Nucleus accumbens (tissue), 56 donors: Measurements from ENCODE around the gene DLG5.
A peak's percentile ranks its signal among the peaks of the same experiment; 100 is the strongest.

Source experiments
- DNase-seq, 56 donors: peaks; one replicate each; lab custom pipeline; 2025; lab: John Stamatoyannopoulos, UW

The DLG5 gene

DNA sequence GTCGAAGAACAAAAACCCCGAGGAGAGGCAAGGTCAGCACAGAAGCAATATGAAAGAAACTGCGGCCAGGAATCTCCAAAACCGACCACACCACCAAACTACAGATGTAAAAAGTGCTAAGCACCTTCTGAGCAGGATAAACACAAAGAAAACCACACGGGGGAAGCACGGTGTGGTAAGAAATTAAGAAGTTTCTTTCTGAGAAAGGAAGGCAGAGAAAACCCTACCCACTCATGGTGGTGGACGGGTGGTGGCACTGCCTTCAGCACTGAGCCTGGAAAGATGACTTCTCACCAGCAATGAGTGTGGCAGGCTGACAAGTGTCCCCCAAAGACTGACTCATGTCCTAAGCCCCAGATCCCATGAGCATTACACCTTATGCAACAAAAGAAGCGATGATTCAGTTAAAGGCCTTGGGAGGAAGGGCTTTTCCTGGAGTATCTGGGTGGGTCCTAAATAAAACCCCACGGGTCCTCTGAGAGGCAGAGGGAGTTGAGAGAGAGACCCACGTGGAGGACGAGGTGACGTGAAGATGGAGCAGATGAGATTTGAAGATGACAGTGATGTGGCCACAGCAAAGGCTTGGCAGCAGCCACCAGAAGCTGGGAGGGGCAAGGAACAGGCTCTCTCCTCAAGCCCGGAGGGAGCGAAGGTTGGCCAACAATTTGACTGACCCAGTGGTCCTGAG is 124.9 kb downstream of the DLG5 start:
- DNase-seq, result no peak

GRCh38 chr10:77800738-77801266 is 125.8 kb downstream of the DLG5 start:
- no peak for DNase-seq

DNA sequence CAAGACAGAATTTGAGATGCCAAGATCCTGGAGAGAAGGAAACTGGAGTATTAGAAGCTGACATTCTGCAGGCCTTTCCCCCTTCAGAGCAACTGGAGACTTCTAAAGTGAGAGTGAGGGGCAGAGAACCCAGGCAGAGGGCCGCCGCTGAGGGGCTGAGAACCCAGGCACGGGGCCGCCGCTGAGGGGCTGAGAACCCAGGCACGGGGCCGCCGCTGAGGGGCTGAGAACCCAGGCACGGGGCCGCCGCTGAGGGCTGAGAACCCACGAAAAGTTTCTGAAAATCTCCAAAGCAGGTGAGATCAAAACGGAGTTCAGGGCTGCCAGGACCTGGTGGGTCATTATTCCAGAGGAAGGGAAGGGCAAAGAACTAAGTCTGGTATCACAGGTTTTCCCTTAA is 126.2 kb downstream of the DLG5 start:
- DNase-seq, result no peak

GRCh38 chr10:77799352-77799751 is 127.2 kb downstream of the DLG5 start:
- DNase-seq, result no peak

DNA sequence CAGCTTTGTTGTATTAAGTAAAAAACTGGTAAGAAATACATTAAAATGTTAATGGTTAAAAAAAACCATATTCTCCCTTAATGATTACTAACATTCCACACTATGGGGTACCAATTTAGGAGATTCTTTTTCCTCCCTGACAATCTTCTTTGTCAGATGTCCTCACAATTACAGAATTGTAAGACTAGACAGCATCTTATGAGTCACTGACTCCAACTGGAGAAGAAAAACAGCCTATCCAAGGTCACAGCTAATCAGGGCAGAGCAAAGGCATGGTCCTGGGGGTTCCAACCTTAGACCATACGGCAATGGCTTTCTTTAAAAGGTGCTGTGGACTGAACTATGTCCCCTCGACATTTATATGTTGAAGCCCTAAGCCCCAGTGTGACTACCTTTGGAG is 127.6 kb downstream of the DLG5 start:
- DNase-seq, result no peak

DNA sequence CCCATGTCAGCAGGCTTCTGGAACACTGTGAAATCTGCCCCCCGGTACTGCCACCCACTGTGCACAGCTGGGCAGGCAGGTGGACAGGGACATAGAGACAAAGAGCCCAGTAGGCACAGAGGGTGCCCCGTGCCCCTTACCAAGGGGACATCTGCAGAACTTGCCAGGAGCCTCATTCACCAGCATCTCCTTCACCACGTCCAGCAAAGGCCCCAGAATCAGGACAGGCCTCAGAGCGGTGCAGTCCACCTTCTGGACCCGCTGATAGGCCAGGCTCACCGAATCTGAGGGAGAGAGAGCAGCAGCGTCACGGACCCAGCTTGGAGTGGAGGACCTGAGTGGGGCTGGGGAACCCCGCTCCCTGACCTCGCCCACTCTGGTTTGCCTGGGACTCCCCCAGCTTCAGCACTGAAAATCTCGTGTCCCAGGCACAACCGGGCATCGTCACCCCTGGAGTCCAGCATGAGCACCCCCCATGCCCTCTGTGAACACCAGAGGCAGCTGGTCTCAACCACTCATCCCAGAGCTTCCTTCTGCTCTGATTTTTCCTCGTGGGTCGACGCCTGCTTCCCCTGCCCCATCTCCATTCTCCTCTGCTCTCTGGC is 130.1 kb downstream of the DLG5 start:
- no peak for DNase-seq

- no peak for DNase-seq
These were observed 131.0 kb downstream of the DLG5 start for GRCh38 chr10:77795426-77796055.

GRCh38 chr10:77794256-77795142 is 132.1 kb downstream of the DLG5 start:
- no peak for DNase-seq

DNA sequence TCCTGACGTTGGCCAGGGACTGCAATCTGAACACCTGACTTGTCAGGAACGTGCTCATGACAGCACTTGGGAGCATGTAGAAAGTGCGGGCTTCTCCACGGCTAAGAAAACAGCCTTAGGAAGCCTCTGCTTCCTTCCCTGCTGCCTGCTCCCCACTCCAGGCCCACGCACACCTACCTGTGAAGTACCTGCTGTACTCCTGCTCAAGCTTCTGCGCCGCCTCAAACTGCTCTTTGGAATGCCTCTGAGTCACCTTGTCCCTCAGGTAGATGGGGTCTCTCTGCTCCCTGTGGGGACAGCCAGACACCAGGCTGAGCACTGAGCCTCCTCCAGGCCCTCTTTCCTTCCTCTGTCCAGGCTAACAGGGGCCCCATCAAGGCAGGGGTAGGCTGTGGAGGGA is 132.7 kb downstream of the DLG5 start:
- DNase-seq, result peak in 14 of 56 donors; percentile 3 to 54 (median 18)

DNA sequence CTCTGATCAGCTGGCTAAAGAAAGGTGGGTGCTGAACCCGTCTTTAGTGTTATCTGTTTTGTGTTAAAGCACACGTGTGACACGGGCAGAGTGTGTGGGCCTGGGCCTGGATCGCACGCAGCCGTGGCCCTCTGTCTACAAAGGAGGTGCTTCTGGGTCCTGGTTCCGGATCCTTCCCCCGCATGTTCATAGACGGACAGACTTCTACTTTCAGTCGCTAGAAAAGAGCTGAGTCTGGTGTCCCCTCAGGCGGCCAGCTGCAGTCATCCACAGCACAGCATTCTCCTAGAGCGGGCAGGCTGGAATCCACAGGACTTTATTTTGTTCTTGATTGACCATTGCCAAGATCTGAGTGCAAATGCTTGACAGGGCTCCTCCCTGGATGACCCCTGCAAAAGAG is 134.4 kb downstream of the DLG5 start:
- DNase-seq, result no peak

DNA sequence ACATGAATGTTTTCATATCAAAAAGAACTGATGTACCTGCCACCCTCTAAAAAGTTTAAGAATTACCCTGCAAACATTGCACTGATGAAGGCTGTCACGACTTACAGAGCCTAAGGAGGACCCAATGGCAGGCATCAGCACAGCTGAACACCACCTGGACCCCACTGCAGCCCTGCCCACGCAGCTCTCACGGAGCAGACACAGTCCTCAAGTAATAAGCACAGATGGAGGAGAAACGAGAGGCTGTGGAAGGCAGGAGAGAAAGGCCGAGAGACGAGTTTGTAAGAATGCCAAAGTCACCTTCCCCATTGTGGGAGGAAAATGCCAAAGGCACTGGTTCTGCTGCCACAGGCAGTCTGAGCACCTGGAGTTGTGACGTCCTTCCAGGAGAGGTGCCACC is 135.0 kb downstream of the DLG5 start:
- DNase-seq, result no peak

- no peak for DNase-seq
These were observed 136.7 kb downstream of the DLG5 start for GRCh38 chr10:77789861-77790260.

DNA sequence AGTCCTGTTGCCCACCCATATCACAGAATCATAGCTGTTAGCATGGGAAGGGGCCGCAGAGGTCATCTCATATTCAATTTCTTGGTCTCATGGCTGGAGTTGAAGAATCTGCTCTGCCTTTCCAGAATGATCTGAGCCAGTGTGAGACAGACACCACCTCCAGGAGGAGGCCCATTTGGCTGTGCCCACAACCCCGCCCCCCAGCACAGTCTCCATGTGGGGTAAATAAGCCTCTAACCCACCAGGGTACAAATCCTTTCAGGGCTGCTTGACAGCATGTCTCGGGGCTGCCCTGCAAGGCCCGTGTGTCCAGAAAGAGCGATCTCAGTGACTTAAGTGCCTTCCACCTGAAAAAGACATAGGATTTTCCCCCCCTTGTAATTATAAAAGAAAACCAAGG is 137.5 kb downstream of the DLG5 start:
- no peak for DNase-seq

DNA sequence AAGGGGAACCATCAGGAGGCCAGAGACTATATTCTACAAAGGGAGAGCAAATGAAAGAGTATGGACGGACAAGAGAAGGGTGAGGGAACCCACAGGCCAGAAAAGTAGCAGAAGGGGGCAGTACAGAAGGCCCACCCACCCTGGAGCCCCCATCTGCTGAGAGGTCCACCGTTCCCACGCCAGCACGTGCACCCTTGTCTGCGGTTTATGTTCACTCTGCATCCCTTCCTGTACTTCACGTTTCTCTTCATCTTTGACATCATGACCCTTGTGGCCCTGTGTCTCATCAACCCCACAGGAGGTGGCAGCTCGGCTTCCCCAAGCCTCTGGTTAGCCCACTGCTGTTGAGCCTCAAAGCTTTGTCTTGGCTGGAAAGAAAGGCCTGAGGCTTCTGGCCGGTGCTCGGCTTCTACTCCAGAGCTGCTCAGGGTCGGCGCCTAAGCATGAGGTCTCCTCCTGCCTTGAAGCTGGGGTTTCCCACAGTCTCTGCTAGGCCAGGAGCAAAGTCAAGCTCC is 138.0 kb downstream of the DLG5 start:
- DNase-seq, result no peak

GRCh38 chr10:77787440-77787839 is 139.1 kb downstream of the DLG5 start:
- no peak for DNase-seq

GRCh38 chr10:77784856-77785255 is 141.7 kb downstream of the DLG5 start:
- DNase-seq, result no peak

- no peak for DNase-seq
These were observed 144.1 kb downstream of the DLG5 start for GRCh38 chr10:77782328-77783061.

DNA sequence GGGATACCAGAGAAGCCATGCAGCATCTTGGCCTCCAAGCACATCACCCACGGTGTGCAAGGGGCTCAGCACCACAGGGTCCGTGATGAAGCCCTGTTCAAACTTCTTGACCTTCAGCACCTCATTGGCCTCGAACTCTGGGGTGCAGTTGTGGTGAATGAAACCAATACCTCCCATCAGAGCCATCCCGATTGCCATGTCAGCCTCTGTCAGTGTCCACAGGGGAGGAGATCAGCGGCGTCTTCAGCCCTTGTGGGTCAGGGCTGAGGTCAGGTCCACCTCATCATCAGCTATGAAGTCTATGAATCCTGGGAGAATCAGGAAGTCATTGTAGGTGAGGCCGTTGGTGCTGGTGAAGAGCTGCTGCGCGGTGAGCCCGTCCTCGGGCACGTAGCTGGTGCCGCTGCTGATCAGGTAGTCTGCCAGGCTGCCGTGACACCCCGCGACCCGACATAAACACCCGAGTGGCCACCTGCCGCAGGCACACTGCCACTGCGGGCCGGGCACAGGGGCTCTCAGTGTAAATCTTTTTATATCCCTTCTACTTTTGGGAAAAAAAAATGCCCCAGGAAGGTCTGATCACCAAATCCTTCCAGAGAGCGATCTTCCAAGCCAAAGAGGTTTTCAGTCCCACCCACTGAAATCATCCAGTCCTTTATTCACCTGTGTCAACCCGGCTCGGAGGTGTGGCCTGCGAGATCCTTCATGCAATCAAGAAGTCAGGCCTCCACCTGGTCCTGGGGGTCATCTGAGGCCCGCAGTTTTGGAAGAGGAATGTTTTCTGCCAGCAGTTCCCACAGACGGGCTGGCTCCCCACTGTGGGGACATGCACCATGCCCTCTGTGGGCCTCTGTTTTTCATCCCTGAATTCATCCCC is 144.9 kb downstream of the DLG5 start:
- DNase-seq, result no peak

GRCh38 chr10:77780180-77780579 is 146.4 kb downstream of the DLG5 start:
- DNase-seq, result no peak
